Adrenal gland (tissue), 5 donors: ENCODE measurements around the gene RASA3.

ENCODE experiments used
- CTCF ChIP-seq, 6 experiments: fragments of 450-650 bp in 4 of 6; fragments of 200-600 bp in 2 of 6; sonication (generic) in 1 of 6; IDR thresholded peaks; 1 replicate in 5 of 6; 2 replicates in 1 of 6; pipeline versions ENCODE4 v1.5.1 to v1.8.0; 2016 to 2021; ENCODE audit warnings: antibody characterized with exemption in 6 of 6, mild to moderate bottlenecking in 2 of 6, moderate library complexity in 1 of 6
- POLR2A ChIP-seq, 2 donors: fragments of 450-650 bp; IDR thresholded peaks; one replicate each; pipeline ENCODE4 v1.6.1; 2017; ENCODE audit warnings: antibody characterized with exemption in 2 of 2, mild to moderate bottlenecking in 2 of 2, moderate library complexity in 1 of 2
- donor health status: DM: no; HTN: no; CAD: no.

DNA sequence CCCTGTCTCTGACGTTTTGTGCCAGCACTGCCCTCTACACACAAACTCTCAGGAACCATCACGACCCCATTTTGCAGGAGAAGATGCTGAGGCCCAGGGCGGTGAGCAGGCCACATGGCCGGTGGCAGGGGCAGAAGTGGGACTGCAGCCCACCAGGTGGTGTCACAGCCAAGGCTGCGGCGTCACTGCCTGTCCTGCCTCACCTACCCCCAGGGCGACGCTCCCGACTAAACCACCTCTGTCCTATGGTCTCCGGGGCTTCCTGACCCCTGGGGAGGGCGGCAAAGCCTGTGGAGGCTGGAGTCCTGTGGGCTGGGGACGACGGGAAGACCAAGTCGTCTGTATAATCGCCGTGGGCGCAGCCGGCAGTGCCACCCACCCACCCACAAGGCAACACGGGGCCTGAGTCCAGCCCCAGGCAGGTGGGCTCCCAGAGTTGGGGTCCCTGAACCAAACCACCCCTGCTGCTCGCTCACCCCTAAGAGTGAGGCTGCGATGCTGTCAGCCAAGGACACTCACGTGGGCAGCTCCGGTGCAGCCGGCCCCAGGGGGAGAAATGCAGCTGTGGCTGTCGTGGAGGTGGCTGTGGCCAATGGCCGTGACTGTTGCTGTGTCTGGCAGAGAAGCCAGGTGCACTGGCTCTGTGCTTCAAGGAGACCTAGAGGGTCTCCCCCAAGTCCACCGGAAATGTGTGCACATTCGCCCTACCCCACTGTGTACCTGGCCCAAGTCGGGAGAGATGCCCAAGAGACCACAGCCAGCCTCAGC lies 29.7 kb downstream of the RASA3 start:
- TF ChIP-seq POLR2A (IDR thresholded peaks at IDR 0.05) (no peak), CTCF (IDR thresholded peaks at IDR 0.05) (no peak)
